Vagina (tissue), 2 donors: ENCODE data around the gene ITPRIP. TPM values are rescaled to one million over a fixed set of nuclear protein-coding genes. Genes with fewer than 3 reads are reported as not detected.

Experiments used
- DNase-seq, 2 donors: peaks; one replicate each; pipeline ENCODE4 v3.0.0-alpha.2; 2017; ENCODE audit errors: extremely low spot score in 2 of 2
- H3K27ac ChIP-seq: fragments of 200-600 bp; sonication (generic); one replicate; pipeline ENCODE4 v1.5.1; 2019
- H3K27me3 ChIP-seq: fragments of 200-600 bp; sonication (generic); one replicate; pipeline ENCODE4 v1.5.1; 2019
- H3K36me3 ChIP-seq, 2 donors: fragments of 200-600 bp; sonication (generic); one replicate each; pipeline ENCODE4 v1.5.1; 2017 to 2019
- H3K4me1 ChIP-seq: fragments of 200-600 bp; sonication (generic); one replicate; pipeline ENCODE4 v1.5.1; 2019
- H3K4me3 ChIP-seq, 2 donors: fragments of 200-600 bp; sonication (generic); 1 replicate in 1 of 2; 2 replicates in 1 of 2; pipeline ENCODE4 v1.5.1; 2016 to 2019
- H3K9me3 ChIP-seq: fragments of 200-600 bp; sonication (generic); one replicate; pipeline ENCODE4 v1.5.1; 2019
- CTCF ChIP-seq, 3 experiments: fragments of 450-650 bp in 2 of 3; fragments of 200-600 bp in 1 of 3; sonication (generic) in 1 of 3; IDR thresholded peaks; one replicate each; pipeline ENCODE4 v1.5.1; 2017 to 2019; ENCODE audit warnings: antibody characterized with exemption in 3 of 3, mild to moderate bottlenecking in 2 of 3, moderate library complexity in 2 of 3
- POLR2A ChIP-seq, 2 donors: fragments of 450-650 bp; IDR thresholded peaks; one replicate each; pipeline ENCODE4 v1.6.1; 2017; ENCODE audit warnings: antibody characterized with exemption in 2 of 2, mild to moderate bottlenecking in 2 of 2, moderate library complexity in 2 of 2
- POLR2AphosphoS5 ChIP-seq, 2 donors: sonication (generic); formaldehyde crosslinking; IDR thresholded peaks; one replicate each; pipeline ENCODE4 v1.9.0; 2017; ENCODE audit warnings: antibody characterized with exemption in 2 of 2, mild to moderate bottlenecking in 2 of 2, low read depth in 1 of 2; ENCODE audit not compliant: insufficient read depth in 1 of 2
- intact Hi-C: fragments of 100-400 bp; cut with DNase I; formaldehyde crosslinking; loops from one replicate; pipeline ENCODE4 v1.15.1; 2023
- total RNA-seq: library from RNA; depleted of rRNA; stranded (reverse); fragments of >200 nt; gene quantifications from one replicate; pipeline ENCODE4 v1.2.3, GENCODE V29; 2016

ITPRIP gene
- total RNA-seq, 1 donor from 2014 or later: 85.7 TPM

- Histone ChIP-seq H3K9me3 (no peaks in the 10 kb centered on the region), H3K27ac (peak overlapping the region; percentile 96), H3K4me3 (no peak overlapping the region), H3K36me3 (peaks cover 0 to 9% of the 10 kb centered on the region in 2 donors), H3K27me3 (no peaks in the 10 kb centered on the region), H3K4me1 (peaks cover 92% of the 10 kb centered on the region)
- peak in 1 of 2 donors; percentile 80 for DNase-seq
- no peak for TF ChIP-seq CTCF (IDR thresholded peaks at IDR 0.05)
- TF ChIP-seq POLR2AphosphoS5 (IDR thresholded peaks at IDR 0.05; ENCODE audit: insufficient read depth in 1 of 2, low read depth in 1 of 2): no peak
- TF ChIP-seq POLR2A (IDR thresholded peaks at IDR 0.05): no peak
- intact Hi-C loops: no loop called here
These were observed 5.1 kb downstream of the ITPRIP start for GRCh38 chr10:104333032-104333727.

GRCh38 chr10:104332243-104333031 lies 5.8 kb downstream of the ITPRIP start:
- H3K9me3 ChIP-seq: no peaks in the 10 kb centered on the region
- H3K27ac ChIP-seq: peak overlapping the region; percentile 96
- H3K4me3 ChIP-seq: no peak overlapping the region
- H3K36me3 ChIP-seq: peaks cover 0 to 9% of the 10 kb centered on the region in 2 donors
- DNase-seq: peak in 1 of 2 donors; percentile 80
- peaks cover 100% of the 10 kb centered on the region for H3K4me1 ChIP-seq
- TF ChIP-seq POLR2A (IDR thresholded peaks at IDR 0.05): no peak
- TF ChIP-seq CTCF (IDR thresholded peaks at IDR 0.05): no peak
- no peak for TF ChIP-seq POLR2AphosphoS5 (IDR thresholded peaks at IDR 0.05; ENCODE audit: insufficient read depth in 1 of 2, low read depth in 1 of 2)
- intact Hi-C loops: no loop called here
- no peaks in the 10 kb centered on the region for H3K27me3 ChIP-seq

- intact Hi-C loops: no loop called here
- TF ChIP-seq POLR2AphosphoS5 (IDR thresholded peaks at IDR 0.05; ENCODE audit: insufficient read depth in 1 of 2, low read depth in 1 of 2) (peak; percentile 9 to 42), POLR2A (IDR thresholded peaks at IDR 0.05) (no peak), CTCF (IDR thresholded peaks at IDR 0.05) (no peak)
- peaks cover 100% of the 10 kb centered on the region for H3K4me1 ChIP-seq
These were observed 6.9 kb downstream of the ITPRIP start for GRCh38 chr10:104331208-104331838.

GRCh38 chr10:104330168-104331110 lies 7.8 kb downstream of the ITPRIP start:
- no peaks in the 10 kb centered on the region for H3K27me3 ChIP-seq
- H3K36me3 ChIP-seq: peaks cover 0 to 9% of the 10 kb centered on the region in 2 donors
- peak overlapping the region in 1 of 2 donors; percentile 38 for H3K4me3 ChIP-seq
- TF ChIP-seq CTCF (IDR thresholded peaks at IDR 0.05) (peak in 1 of 3 experiments; percentile 0), POLR2AphosphoS5 (IDR thresholded peaks at IDR 0.05; ENCODE audit: insufficient read depth in 1 of 2, low read depth in 1 of 2) (peak in 1 of 2 donors; percentile 86), POLR2A (IDR thresholded peaks at IDR 0.05) (peak in 1 of 2 donors; percentile 36)
- peak in 1 of 2 donors; percentile 98 for DNase-seq
- peaks cover 100% of the 10 kb centered on the region for H3K4me1 ChIP-seq
- H3K9me3 ChIP-seq: no peaks in the 10 kb centered on the region
- peak overlapping the region; percentile 96 for H3K27ac ChIP-seq
- intact Hi-C loops: no loop called here

More at GRCh38 chr10:104331208-104331838, 6.9 kb downstream of the ITPRIP start:
- Histone ChIP-seq H3K9me3 (no peaks in the 10 kb centered on the region), H3K27ac (peak overlapping the region; percentile 96), H3K27me3 (no peaks in the 10 kb centered on the region), H3K4me3 (no peak overlapping the region), H3K36me3 (peaks cover 0 to 9% of the 10 kb centered on the region in 2 donors)
- DNase-seq: no peak
